Transverse colon (tissue), 4 donors: ENCODE measurements around the gene NATD1.

ENCODE experiments used
- POLR2AphosphoS5 ChIP-seq, 3 donors: sonication (generic); formaldehyde crosslinking; IDR thresholded peaks; one replicate each; pipeline ENCODE4 v1.6.1; 2016; ENCODE audit warnings: antibody characterized with exemption in 3 of 3
- TF ChIP-seq, protein P1 (sequence below), 5 experiments: fragments of 200-600 bp in 3 of 5; fragments of 450-650 bp in 2 of 5; sonication (generic) in 3 of 5; IDR thresholded peaks; 1 replicate in 2 of 5; 2 replicates in 3 of 5; pipeline ENCODE4 v1.5.1; 2016 to 2017; ENCODE audit warnings: antibody characterized with exemption in 5 of 5, inconsistent platforms in 3 of 5, mild to moderate bottlenecking in 2 of 5, moderate library complexity in 1 of 5

DNA sequence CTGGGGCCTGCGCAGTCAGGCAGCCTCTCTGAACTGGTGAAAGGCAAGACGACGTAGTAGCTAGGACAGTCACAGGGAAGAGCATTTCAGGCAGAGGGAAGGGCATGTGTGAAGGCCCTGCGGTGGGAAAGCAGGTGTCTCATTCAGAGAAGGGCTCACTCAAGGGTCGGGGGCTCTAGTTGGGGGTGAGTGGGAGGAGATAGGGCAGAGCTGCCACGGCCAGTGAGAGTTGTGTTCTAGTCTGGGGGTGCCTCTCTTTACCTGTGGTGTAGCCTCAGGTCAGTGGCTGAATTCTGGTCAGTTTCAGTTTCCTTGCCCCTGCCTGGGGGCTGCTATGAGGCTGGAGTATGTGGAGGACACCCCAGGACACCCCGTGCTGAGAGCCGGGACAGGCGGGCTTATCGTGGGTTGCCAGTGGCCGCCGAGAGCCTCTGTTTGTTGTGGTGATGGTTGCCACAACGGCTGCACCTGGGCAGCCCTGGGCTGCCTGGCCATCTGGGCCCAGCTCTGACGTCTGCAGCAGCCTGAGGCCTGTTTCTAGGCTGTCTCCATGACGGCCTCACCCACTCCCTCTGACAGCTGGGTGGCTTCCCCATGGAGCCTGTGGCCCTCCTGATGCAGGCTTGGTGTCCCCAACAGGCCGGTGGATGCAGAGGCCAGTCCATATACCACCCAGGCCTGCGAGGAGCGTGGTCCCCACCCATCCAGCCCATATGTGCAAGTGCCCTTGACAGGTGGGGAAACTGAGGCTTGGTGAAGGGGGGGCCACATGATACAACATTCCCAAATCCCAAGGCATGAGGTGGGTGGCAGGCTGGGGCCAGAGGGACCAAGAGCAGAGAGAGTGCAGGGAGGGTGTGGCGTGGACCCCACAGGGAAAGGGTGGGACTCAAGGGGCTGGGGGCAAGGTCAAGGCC lies 42.1 kb upstream of the NATD1 start:
- TF ChIP-seq, protein P1, sequence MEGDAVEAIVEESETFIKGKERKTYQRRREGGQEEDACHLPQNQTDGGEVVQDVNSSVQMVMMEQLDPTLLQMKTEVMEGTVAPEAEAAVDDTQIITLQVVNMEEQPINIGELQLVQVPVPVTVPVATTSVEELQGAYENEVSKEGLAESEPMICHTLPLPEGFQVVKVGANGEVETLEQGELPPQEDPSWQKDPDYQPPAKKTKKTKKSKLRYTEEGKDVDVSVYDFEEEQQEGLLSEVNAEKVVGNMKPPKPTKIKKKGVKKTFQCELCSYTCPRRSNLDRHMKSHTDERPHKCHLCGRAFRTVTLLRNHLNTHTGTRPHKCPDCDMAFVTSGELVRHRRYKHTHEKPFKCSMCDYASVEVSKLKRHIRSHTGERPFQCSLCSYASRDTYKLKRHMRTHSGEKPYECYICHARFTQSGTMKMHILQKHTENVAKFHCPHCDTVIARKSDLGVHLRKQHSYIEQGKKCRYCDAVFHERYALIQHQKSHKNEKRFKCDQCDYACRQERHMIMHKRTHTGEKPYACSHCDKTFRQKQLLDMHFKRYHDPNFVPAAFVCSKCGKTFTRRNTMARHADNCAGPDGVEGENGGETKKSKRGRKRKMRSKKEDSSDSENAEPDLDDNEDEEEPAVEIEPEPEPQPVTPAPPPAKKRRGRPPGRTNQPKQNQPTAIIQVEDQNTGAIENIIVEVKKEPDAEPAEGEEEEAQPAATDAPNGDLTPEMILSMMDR (IDR thresholded peaks at IDR 0.05), result no peak
- TF ChIP-seq POLR2AphosphoS5 (IDR thresholded peaks at IDR 0.05), result peak in 1 of 3 donors; percentile 29
